Measurements from ENCODE around the gene RWDD1.

RWDD1 gene

GRCh38 chr6:116556814-116557415, 14.4 kb upstream of the RWDD1 start:
- DNase-seq (ENCODE audit: low read depth) = no peak
- TF ChIP-seq CTCF (conservative IDR thresholded peaks at IDR 0.05; ENCODE audit: control insufficient read depth, insufficient read depth, low read depth, low read length) = no peak
- H3K4me3 ChIP-seq (ENCODE audit: control insufficient read depth, low read depth, low read length) = no peak overlapping the region

DNA sequence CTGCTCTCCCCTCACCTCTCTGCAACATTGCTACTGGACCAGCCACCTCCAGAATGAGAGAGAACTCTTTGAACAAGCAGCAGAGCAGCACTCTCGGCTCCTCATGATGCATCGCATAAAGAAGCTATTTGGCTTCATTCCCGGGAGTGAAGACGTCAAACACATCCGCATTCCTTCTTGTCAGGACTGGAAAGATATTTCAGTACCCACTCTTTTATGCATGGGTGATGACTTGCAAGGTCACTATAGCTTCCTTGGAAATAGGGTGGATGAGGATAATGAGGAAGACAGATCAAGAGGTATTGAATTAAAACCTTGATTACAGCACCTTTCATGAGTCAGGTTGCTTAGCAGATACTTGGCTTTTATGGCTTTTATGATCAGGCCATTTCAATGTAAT, 13.4 kb upstream of the RWDD1 start:
- TF ChIP-seq CTCF (conservative IDR thresholded peaks at IDR 0.05; ENCODE audit: control insufficient read depth, insufficient read depth, low read depth, low read length) = no peak
- peak; percentile 97 for DNase-seq (ENCODE audit: low read depth)
- H3K4me3 ChIP-seq (ENCODE audit: control insufficient read depth, low read depth, low read length) = no peak overlapping the region

- no peak overlapping the region for H3K4me3 ChIP-seq (ENCODE audit: control insufficient read depth, low read depth, low read length)
- TF ChIP-seq CTCF (conservative IDR thresholded peaks at IDR 0.05; ENCODE audit: control insufficient read depth, insufficient read depth, low read depth, low read length) = no peak
- DNase-seq (ENCODE audit: low read depth) = no peak
Measured at GRCh38 chr6:116560130-116560529, 11.2 kb upstream of the RWDD1 start.

DNA sequence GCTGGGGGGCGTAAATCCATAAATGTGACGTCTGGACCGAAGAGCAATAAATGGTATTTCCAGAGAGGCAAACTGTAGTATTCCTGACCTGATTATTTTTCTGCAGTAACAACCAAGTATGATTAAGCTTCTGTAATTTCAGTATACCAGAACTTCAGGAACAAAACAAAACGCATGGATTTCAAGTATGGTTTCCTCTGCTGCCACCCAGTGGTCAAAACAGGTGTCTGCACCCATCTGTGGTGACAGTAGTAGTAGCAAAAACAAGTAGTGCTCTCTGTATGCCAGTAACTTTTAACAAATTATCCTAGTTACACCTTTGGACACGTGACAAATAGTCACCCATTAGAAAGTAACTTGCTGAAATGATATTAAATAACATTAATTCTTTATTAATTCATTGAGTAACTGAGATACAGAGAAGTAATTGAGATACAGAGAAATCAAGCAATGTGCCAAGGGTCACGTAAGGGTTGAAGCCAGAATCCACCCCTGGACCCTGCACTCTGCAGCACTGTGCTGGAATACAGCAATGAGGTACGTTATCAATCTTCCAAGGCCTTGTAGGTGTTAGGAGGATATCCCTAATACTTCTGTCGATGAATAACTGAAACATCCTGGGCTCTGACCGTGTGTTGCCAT, 9.8 kb upstream of the RWDD1 start:
- no peak overlapping the region for H3K4me3 ChIP-seq (ENCODE audit: control insufficient read depth, low read depth, low read length)
- peak; percentile 78 for DNase-seq (ENCODE audit: low read depth)

GRCh38 chr6:116562019-116562403, 9.3 kb upstream of the RWDD1 start:
- no peak for TF ChIP-seq CTCF (conservative IDR thresholded peaks at IDR 0.05; ENCODE audit: control insufficient read depth, insufficient read depth, low read depth, low read length)
- no peak overlapping the region for H3K4me3 ChIP-seq (ENCODE audit: control insufficient read depth, low read depth, low read length)
- DNase-seq (ENCODE audit: low read depth) = no peak

More for the DNA sequence above, 9.8 kb upstream of the RWDD1 start:
- TF ChIP-seq CTCF (conservative IDR thresholded peaks at IDR 0.05; ENCODE audit: control insufficient read depth, insufficient read depth, low read depth, low read length) = peak; percentile 95

GRCh38 chr6:116562614-116563013, 8.7 kb upstream of the RWDD1 start:
- DNase-seq (ENCODE audit: low read depth) = no peak
- TF ChIP-seq CTCF (conservative IDR thresholded peaks at IDR 0.05; ENCODE audit: control insufficient read depth, insufficient read depth, low read depth, low read length) = no peak
- H3K4me3 ChIP-seq (ENCODE audit: control insufficient read depth, low read depth, low read length) = no peak overlapping the region

Measured in fibroblast of mammary gland (primary cell).